GM23338 (cell line): ENCODE measurements around the gene STMN3. TPM values are rescaled to one million over a fixed set of nuclear protein-coding genes. Genes with fewer than 3 reads are reported as not detected.

Experiments used
- ATAC-seq: fragments of 200-7000 bp; cut with Tn5 transposase; 3 replicates; pipeline ENCODE4 v1.9.1; 2020
- DNase-seq: peaks from one replicate; pipeline ENCODE4 v3.0.0-alpha.2; 2015; ENCODE audit warnings: low spot score
- H2AFZ ChIP-seq: fragments of 200-600 bp; sonication (generic); 2 replicates; pipeline ENCODE4 v1.8.0; 2016; ENCODE audit warnings: antibody characterized with exemption, mild to moderate bottlenecking, moderate library complexity
- H3F3A ChIP-seq: fragments of 200-600 bp; sonication (generic); replicated peaks from 2 replicates; pipeline ENCODE4 v1.8.0; 2017; ENCODE audit warnings: antibody characterized with exemption, mixed run types, low read depth
- H3K27ac ChIP-seq: fragments of 200-600 bp; sonication (generic); 2 replicates; pipeline ENCODE4 v1.6.1; 2016; ENCODE audit warnings: low read depth
- H3K27me3 ChIP-seq: fragments of 200-600 bp; sonication (generic); 2 replicates; pipeline ENCODE4 v1.8.0; 2016; ENCODE audit warnings: mild to moderate bottlenecking, mixed run types, moderate library complexity; ENCODE audit not compliant: insufficient read depth
- H3K36me3 ChIP-seq: fragments of 200-600 bp; sonication (generic); 2 replicates; pipeline ENCODE4 v1.8.0; 2016; ENCODE audit warnings: mild to moderate bottlenecking; ENCODE audit not compliant: insufficient read depth
- H3K4me1 ChIP-seq: fragments of 200-600 bp; sonication (generic); 2 replicates; pipeline ENCODE4 v1.8.0; 2016; ENCODE audit warnings: mild to moderate bottlenecking, moderate library complexity; ENCODE audit not compliant: insufficient read depth
- H3K4me2 ChIP-seq: fragments of 200-600 bp; sonication (generic); 2 replicates; pipeline ENCODE4 v1.7.1; 2017; ENCODE audit warnings: mixed run types
- H3K4me3 ChIP-seq: fragments of 200-600 bp; sonication (generic); 2 replicates; pipeline ENCODE4 v1.6.1; 2016; ENCODE audit warnings: mixed run types
- H3K79me2 ChIP-seq: fragments of 200-600 bp; sonication (generic); replicated peaks from 2 replicates; pipeline ENCODE4 v1.8.0; 2017; ENCODE audit warnings: mild to moderate bottlenecking; ENCODE audit not compliant: insufficient read depth
- H3K9me2 ChIP-seq: fragments of 200-600 bp; sonication (generic); 2 replicates; pipeline ENCODE4 v1.8.0; 2017; ENCODE audit not compliant: insufficient read depth
- H4K20me1 ChIP-seq: fragments of 200-600 bp; sonication (generic); replicated peaks from 2 replicates; pipeline ENCODE4 v1.8.0; 2017; ENCODE audit warnings: mild to moderate bottlenecking; ENCODE audit not compliant: insufficient read depth
- H3K27ac Mint-ChIP-seq: 2 replicates; pipeline ENCODE4 v1.8.0; 2020; ENCODE audit warnings: inconsistent platforms, mild to moderate bottlenecking, moderate library complexity, mixed read lengths
- H3K27me3 Mint-ChIP-seq: 3 replicates; pipeline ENCODE4 v1.8.0; 2022; ENCODE audit warnings: low read depth, mild to moderate bottlenecking, moderate library complexity, mixed read lengths, inconsistent platforms; ENCODE audit not compliant: insufficient read depth, poor library complexity
- H3K36me3 Mint-ChIP-seq: 3 replicates; pipeline ENCODE4 v1.8.0; 2021; ENCODE audit warnings: low read depth, mild to moderate bottlenecking, inconsistent platforms, moderate library complexity, mixed read lengths
- H3K4me1 Mint-ChIP-seq: 3 replicates; pipeline ENCODE4 v1.8.0; 2020; ENCODE audit warnings: mild to moderate bottlenecking, inconsistent platforms, mixed read lengths
- H3K4me3 Mint-ChIP-seq: 3 replicates; pipeline ENCODE4 v1.8.0; 2021; ENCODE audit warnings: moderate library complexity, mild to moderate bottlenecking, inconsistent platforms, mixed read lengths
- H3K9me3 Mint-ChIP-seq: 3 replicates; pipeline ENCODE4 v1.8.0; 2020; ENCODE audit warnings: moderate library complexity, mild to moderate bottlenecking, inconsistent platforms, mixed read lengths
- CREB1 ChIP-seq: fragments of 250-450 bp; sonication (Bioruptor Pico); IDR thresholded peaks from 2 replicates; pipeline ENCODE4 v1.5.0; 2020; ENCODE audit warnings: low read depth, mild to moderate bottlenecking, moderate library complexity
- EZH2 ChIP-seq: fragments of 200-600 bp; sonication (generic); IDR thresholded peaks from one replicate; pipeline ENCODE4 v1.8.0; 2017; ENCODE audit warnings: antibody characterized with exemption, mild to moderate bottlenecking, low read depth; ENCODE audit not compliant: unreplicated experiment
- EZH2phosphoT487 ChIP-seq: fragments of 200-600 bp; sonication (generic); IDR thresholded peaks from one replicate; pipeline ENCODE4 v1.8.1; 2018; ENCODE audit warnings: antibody characterized with exemption; ENCODE audit not compliant: unreplicated experiment
- JUNB ChIP-seq: IDR thresholded peaks from one replicate; pipeline ENCODE4 v1.6.1; 2016; ENCODE audit warnings: antibody characterized with exemption; ENCODE audit not compliant: unreplicated experiment
- NANOG ChIP-seq: IDR thresholded peaks from 2 replicates; pipeline ENCODE4 v1.6.1; 2016; ENCODE audit warnings: antibody characterized with exemption, borderline replicate concordance
- POLR2AphosphoS5 ChIP-seq: IDR thresholded peaks from 2 replicates; pipeline ENCODE4 v1.6.1; 2016; ENCODE audit warnings: antibody characterized with exemption, low read depth
- STAT1 ChIP-seq: IDR thresholded peaks from one replicate; pipeline ENCODE4 v1.6.1; 2016; ENCODE audit warnings: antibody characterized with exemption; ENCODE audit not compliant: unreplicated experiment
- ZNF114 ChIP-seq: fragments of 250-450 bp; sonication (Bioruptor Pico); IDR thresholded peaks from 2 replicates; pipeline ENCODE4 v1.5.0; 2020; ENCODE audit warnings: mild to moderate bottlenecking, moderate library complexity
- ZNF331 ChIP-seq: fragments of 250-450 bp; sonication (Bioruptor Pico); IDR thresholded peaks from 2 replicates; pipeline ENCODE4 v1.5.0; 2020; ENCODE audit warnings: low read depth, mild to moderate bottlenecking, moderate library complexity
- polyA plus RNA-seq: library from polyadenylated mRNA; unstranded; fragments of >200 nt; fragmentation: Nextera tagmentation; extraction: Ambion mirVana; gene quantifications from 2 replicates; pipeline ENCODE4 v1.2.1, GENCODE V29; 2016
- total RNA-seq: library from RNA; depleted of rRNA; stranded (reverse); fragments of >200 nt; shearing (Covaris generic); gene quantifications from 2 replicates; pipeline ENCODE4 v1.2.3, GENCODE V29; 2014
- TF ChIP-seq, protein P1 (sequence below): IDR thresholded peaks from one replicate; pipeline ENCODE4 v1.6.1; 2018; ENCODE audit warnings: antibody characterized with exemption; ENCODE audit not compliant: unreplicated experiment
- TF ChIP-seq, protein P2 (sequence below): IDR thresholded peaks from 2 replicates; pipeline ENCODE4 v1.6.1; 2016; ENCODE audit warnings: antibody characterized with exemption
- TF ChIP-seq, protein P3 (sequence below): fragments of 250-450 bp; sonication (Bioruptor Pico); IDR thresholded peaks from 2 replicates; pipeline ENCODE4 v1.5.0; 2020; ENCODE audit warnings: mild to moderate bottlenecking, moderate library complexity
- TF ChIP-seq, protein P4 (sequence below), 2 experiments: fragments of 200-600 bp in 1 of 2; sonication (generic) in 1 of 2; conservative IDR thresholded peaks; 2 replicates each; pipeline versions ENCODE4 v1.5.1 to v1.6.1; 2016 to 2017; ENCODE audit warnings: antibody characterized with exemption in 2 of 2, low read depth in 2 of 2, mild to moderate bottlenecking in 2 of 2, moderate library complexity in 1 of 2

The STMN3 gene
- total and polyA plus RNA-seq, 2 experiments from 2014 or later: 28.6 to 61.3 TPM

DNA sequence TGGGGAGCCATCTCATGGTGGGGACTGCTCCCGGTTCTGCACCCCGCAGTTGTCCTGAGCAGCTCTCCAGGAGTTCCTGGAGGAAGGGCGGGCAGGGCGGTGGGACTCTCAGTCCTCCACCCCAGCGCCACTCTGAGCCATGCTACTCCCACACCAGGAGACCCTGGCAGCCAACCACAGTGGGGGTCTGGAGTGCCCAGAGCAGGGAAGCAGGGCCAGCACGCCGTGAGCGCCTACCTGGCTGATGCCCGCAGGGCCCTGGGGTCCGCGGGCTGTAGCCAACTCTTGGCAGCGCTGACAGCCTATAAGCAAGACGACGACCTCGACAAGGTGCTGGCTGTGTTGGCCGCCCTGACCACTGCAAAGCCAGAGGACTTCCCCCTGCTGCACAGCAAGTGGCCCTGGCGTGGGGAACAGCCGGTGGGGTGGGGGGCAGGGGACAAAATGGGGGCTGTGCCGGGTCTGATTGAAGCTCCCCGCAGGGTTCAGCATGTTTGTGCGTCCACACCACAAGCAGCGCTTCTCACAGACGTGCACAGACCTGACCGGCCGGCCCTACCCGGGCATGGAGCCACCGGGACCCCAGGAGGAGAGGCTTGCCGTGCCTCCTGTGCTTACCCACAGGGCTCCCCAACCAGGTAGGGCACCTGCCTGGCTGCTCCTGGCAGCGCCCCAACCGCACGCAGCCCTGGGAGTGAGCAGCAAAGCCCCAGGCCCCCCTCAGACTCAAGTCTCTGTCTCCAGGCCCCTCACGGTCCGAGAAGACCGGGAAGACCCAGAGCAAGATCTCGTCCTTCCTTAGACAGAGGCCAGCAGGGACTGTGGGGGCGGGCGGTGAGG is 41.6 kb upstream of the STMN3 start:
- peaks cover 14% of the 10 kb centered on the region; the same call in 2 of the 3 replicates for H3K9me3 Mint-ChIP-seq
- no peak for TF ChIP-seq POLR2AphosphoS5
- no peak for TF ChIP-seq ZNF114 (CRISPR knock-in tag)
- TF ChIP-seq ZNF331 (CRISPR knock-in tag): no peak
- TF ChIP-seq, protein P1, sequence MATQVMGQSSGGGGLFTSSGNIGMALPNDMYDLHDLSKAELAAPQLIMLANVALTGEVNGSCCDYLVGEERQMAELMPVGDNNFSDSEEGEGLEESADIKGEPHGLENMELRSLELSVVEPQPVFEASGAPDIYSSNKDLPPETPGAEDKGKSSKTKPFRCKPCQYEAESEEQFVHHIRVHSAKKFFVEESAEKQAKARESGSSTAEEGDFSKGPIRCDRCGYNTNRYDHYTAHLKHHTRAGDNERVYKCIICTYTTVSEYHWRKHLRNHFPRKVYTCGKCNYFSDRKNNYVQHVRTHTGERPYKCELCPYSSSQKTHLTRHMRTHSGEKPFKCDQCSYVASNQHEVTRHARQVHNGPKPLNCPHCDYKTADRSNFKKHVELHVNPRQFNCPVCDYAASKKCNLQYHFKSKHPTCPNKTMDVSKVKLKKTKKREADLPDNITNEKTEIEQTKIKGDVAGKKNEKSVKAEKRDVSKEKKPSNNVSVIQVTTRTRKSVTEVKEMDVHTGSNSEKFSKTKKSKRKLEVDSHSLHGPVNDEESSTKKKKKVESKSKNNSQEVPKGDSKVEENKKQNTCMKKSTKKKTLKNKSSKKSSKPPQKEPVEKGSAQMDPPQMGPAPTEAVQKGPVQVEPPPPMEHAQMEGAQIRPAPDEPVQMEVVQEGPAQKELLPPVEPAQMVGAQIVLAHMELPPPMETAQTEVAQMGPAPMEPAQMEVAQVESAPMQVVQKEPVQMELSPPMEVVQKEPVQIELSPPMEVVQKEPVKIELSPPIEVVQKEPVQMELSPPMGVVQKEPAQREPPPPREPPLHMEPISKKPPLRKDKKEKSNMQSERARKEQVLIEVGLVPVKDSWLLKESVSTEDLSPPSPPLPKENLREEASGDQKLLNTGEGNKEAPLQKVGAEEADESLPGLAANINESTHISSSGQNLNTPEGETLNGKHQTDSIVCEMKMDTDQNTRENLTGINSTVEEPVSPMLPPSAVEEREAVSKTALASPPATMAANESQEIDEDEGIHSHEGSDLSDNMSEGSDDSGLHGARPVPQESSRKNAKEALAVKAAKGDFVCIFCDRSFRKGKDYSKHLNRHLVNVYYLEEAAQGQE: no peak
- no peak for TF ChIP-seq EZH2
- no peak for TF ChIP-seq STAT1
- TF ChIP-seq NANOG: no peak
- TF ChIP-seq, protein P2, sequence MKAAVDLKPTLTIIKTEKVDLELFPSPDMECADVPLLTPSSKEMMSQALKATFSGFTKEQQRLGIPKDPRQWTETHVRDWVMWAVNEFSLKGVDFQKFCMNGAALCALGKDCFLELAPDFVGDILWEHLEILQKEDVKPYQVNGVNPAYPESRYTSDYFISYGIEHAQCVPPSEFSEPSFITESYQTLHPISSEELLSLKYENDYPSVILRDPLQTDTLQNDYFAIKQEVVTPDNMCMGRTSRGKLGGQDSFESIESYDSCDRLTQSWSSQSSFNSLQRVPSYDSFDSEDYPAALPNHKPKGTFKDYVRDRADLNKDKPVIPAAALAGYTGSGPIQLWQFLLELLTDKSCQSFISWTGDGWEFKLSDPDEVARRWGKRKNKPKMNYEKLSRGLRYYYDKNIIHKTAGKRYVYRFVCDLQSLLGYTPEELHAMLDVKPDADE: no peak
- TF ChIP-seq, protein P3, sequence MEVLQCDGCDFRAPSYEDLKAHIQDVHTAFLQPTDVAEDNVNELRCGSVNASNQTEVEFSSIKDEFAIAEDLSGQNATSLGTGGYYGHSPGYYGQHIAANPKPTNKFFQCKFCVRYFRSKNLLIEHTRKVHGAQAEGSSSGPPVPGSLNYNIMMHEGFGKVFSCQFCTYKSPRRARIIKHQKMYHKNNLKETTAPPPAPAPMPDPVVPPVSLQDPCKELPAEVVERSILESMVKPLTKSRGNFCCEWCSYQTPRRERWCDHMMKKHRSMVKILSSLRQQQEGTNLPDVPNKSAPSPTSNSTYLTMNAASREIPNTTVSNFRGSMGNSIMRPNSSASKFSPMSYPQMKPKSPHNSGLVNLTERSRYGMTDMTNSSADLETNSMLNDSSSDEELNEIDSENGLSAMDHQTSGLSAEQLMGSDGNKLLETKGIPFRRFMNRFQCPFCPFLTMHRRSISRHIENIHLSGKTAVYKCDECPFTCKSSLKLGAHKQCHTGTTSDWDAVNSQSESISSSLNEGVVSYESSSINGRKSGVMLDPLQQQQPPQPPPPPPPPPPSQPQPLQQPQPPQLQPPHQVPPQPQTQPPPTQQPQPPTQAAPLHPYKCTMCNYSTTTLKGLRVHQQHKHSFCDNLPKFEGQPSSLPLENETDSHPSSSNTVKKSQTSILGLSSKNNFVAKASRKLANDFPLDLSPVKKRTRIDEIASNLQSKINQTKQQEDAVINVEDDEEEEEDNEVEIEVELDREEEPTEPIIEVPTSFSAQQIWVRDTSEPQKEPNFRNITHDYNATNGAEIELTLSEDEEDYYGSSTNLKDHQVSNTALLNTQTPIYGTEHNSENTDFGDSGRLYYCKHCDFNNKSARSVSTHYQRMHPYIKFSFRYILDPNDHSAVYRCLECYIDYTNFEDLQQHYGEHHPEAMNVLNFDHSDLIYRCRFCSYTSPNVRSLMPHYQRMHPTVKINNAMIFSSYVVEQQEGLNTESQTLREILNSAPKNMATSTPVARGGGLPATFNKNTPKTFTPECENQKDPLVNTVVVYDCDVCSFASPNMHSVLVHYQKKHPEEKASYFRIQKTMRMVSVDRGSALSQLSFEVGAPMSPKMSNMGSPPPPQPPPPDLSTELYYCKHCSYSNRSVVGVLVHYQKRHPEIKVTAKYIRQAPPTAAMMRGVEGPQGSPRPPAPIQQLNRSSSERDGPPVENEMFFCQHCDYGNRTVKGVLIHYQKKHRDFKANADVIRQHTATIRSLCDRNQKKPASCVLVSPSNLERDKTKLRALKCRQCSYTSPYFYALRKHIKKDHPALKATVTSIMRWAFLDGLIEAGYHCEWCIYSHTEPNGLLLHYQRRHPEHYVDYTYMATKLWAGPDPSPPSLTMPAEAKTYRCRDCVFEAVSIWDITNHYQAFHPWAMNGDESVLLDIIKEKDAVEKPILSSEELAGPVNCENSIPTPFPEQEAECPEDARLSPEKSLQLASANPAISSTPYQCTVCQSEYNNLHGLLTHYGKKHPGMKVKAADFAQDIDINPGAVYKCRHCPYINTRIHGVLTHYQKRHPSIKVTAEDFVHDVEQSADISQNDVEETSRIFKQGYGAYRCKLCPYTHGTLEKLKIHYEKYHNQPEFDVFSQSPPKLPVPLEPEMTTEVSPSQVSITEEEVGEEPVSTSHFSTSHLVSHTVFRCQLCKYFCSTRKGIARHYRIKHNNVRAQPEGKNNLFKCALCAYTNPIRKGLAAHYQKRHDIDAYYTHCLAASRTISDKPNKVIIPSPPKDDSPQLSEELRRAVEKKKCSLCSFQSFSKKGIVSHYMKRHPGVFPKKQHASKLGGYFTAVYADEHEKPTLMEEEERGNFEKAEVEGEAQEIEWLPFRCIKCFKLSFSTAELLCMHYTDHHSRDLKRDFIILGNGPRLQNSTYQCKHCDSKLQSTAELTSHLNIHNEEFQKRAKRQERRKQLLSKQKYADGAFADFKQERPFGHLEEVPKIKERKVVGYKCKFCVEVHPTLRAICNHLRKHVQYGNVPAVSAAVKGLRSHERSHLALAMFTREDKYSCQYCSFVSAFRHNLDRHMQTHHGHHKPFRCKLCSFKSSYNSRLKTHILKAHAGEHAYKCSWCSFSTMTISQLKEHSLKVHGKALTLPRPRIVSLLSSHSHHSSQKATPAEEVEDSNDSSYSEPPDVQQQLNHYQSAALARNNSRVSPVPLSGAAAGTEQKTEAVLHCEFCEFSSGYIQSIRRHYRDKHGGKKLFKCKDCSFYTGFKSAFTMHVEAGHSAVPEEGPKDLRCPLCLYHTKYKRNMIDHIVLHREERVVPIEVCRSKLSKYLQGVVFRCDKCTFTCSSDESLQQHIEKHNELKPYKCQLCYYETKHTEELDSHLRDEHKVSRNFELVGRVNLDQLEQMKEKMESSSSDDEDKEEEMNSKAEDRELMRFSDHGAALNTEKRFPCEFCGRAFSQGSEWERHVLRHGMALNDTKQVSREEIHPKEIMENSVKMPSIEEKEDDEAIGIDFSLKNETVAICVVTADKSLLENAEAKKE: no peak
- TF ChIP-seq, protein P4, sequence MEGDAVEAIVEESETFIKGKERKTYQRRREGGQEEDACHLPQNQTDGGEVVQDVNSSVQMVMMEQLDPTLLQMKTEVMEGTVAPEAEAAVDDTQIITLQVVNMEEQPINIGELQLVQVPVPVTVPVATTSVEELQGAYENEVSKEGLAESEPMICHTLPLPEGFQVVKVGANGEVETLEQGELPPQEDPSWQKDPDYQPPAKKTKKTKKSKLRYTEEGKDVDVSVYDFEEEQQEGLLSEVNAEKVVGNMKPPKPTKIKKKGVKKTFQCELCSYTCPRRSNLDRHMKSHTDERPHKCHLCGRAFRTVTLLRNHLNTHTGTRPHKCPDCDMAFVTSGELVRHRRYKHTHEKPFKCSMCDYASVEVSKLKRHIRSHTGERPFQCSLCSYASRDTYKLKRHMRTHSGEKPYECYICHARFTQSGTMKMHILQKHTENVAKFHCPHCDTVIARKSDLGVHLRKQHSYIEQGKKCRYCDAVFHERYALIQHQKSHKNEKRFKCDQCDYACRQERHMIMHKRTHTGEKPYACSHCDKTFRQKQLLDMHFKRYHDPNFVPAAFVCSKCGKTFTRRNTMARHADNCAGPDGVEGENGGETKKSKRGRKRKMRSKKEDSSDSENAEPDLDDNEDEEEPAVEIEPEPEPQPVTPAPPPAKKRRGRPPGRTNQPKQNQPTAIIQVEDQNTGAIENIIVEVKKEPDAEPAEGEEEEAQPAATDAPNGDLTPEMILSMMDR (conservative IDR thresholded peaks at IDR 0.05; ENCODE audit: low read depth in 2 of 2): no peak
- TF ChIP-seq JUNB: no peak
- TF ChIP-seq CREB1: no peak
- no peak for TF ChIP-seq EZH2phosphoT487

More for the DNA sequence above, 41.6 kb upstream of the STMN3 start:
- H3K36me3 Mint-ChIP-seq: peaks cover 27% of the 10 kb centered on the region
- no peak overlapping the region for H3K27ac Mint-ChIP-seq
- Histone ChIP-seq H3K4me3 (no peak overlapping the region), H3F3A (peaks cover 4% of the 10 kb centered on the region; the same call in 1 of the 2 replicates), H3K27ac (no peak overlapping the region), H3K79me2 (no peaks in the 10 kb centered on the region), H3K27me3 (no peaks in the 10 kb centered on the region), H3K4me2 (no peak overlapping the region), H2AFZ (no peak overlapping the region), H3K4me1 (no peaks in the 10 kb centered on the region), H3K36me3 (no peaks in the 10 kb centered on the region), H4K20me1 (no peaks in the 10 kb centered on the region), H3K9me2 (no peaks in the 10 kb centered on the region)
- ATAC-seq: no peak
- no peak overlapping the region for H3K4me3 Mint-ChIP-seq
- peaks cover 32% of the 10 kb centered on the region for H3K27me3 Mint-ChIP-seq
- no peak for DNase-seq
- peaks cover 3% of the 10 kb centered on the region; the same call in 2 of the 3 replicates for H3K4me1 Mint-ChIP-seq
